ENCODE results near the gene BUD31.
A peak's percentile ranks its signal among the peaks of the same experiment; 100 is the strongest.
"Not testable (repeated sequence)": the region's sequence is repeated elsewhere in the genome, so short reads cannot be mapped to it uniquely, and the experiment has no call there.

BUD31 gene

DNA sequence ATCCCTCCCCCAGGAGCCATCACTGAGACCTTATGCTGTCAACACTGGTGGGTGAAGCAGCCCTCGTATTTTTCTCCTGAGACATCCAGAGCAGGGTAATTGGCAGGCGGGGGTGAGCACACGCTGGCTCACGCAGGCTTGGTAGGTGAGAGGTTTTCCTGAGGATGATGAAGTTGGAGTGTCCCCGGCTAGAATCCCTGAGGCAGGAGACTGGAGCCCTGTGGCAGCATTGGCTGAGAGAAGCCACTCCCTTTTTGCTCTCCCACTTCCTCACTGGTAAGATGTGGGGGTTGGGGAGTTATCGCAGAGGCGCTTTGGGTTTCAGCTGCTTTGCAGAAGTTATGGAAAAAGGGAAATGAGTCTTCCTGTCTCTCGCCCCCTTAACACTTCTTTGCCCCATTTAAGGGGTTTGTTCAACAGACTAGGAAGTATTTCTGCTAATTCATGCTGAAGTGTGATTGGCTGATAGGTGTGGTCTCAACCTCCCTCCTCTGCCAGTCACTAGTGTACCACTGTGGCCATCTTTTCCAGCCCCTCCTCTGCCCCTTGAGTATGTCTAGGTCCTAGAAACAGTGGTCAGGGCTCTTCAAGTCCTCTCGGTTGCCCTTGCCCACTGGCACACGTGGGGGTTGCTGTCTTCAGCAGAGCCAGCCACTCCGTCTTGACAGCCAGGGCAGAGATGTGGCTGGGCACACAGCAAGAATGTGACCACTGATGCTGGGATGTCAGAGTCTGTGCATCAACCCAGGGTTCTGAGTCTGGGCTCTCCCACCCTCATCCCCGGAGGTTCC is 28.5 kb upstream of the BUD31 start:
- peak; percentile 61 for FAIRE-seq
- peak; percentile 89 for DNase-seq (ENCODE audit: low spot score)

DNA sequence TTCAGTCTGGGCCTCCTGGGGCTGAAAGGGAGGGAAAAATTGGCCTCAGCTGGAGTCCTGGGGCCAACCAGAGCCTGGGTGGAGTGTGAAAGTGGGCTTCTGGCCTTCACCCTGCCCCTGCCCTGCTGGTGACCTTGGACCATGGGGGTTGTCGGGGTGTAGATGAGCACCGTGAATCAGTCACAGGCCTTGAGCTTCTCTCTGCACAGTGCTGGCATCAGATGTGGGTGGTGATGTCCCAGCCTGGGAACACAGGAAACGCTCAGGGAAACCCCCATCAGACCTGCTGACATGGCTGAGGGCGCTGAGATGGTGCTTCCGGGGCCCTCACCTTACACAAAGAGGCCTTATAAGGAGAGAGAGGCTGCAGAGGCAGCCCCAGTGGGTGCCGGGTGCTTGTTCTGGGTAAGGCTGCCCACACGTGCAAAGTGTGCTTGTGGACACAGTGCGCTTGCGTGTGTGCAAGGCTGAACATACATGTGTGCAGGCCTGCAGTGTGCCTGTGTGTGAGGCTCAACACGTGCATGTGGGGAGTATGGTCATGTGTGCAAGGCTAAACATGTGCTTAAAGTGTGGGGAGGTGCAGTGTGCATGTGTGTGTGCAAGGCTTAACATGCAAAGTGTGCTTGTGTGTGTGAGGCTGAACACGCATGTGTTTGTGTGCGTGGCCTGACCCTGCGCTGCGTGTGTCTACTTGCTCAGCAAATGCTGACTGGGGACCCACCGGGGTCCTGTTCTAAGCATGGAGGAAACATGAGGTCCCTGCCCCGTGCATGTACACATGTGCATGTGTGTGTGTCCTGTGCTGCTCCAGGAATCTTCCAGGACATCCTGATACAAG is 27.7 kb upstream of the BUD31 start:
- DNase-seq (ENCODE audit: low spot score) (peak; percentile 85), FAIRE-seq (no peak)

DNA sequence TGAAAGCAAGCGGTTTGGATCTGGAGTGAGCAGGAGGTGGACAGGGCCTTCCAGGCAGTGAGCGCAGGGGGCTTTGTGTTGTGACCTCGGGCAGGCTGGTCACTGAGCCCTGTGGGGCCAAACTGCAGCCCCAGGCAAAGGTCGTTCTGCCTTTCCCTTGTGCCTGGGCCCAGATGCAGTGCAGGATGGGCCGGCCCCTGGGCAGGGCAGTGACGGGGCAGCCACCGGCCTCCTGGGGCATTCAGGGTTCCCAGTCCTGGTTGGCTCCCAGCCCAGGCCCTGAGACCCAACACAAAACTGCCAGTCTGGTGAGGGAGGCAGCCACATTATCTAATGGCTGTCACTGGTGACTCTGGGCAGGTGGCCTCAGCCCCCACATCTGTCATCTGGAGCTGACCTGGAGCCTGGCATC is 27.1 kb upstream of the BUD31 start:
- DNase-seq (ENCODE audit: low spot score): no peak
- FAIRE-seq: no peak

DNA sequence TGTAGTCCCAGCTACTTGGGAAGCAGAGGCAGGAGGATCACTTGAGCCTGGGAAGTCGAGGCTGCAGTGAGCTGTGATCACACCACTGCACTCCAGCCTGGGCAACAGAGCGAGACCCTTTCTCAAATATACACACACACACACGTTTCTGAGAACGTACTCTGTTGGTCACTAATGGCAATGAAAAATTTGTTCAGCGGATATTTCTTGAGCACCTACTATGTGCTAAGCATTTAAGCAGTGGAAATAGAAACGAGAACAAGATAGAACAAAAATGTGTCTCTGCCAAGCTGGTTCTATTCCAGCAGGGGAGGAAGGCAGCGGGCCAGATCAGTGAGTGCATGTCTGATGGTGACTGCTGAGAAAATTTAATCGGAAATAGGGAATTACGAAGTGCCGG is 25.6 kb upstream of the BUD31 start:
- FAIRE-seq: no peak
- no peak for DNase-seq (ENCODE audit: low spot score)

DNA sequence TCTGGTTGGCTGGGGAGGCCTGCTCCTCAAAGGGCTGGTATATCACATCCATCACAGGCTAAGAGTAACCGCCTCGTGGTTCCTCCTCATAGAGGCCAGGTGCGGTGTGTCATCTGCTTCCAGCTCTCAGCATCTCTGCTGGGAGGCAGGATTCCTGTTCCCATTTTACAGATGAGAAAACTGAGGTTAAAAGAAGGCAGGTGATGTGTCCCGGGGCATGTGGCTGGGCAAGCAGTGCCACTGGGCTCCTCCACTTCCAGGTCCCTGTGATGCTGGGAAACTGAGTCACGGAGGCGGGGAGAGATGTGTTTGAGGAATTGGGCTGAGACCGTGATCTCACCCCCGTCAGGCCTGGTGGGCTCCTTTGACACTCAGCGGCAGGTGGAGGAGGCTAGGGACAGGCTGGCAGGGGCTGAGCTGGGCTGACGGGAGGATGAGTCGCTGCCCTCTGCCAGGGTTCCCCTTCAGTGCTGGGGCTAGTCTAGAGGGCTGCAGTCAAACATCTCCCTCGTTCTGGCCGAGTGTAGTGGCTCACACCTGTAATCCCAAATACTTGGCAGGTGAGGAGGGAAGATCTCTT is 24.9 kb upstream of the BUD31 start:
- no peak for DNase-seq (ENCODE audit: low spot score)
- FAIRE-seq: no peak

DNA sequence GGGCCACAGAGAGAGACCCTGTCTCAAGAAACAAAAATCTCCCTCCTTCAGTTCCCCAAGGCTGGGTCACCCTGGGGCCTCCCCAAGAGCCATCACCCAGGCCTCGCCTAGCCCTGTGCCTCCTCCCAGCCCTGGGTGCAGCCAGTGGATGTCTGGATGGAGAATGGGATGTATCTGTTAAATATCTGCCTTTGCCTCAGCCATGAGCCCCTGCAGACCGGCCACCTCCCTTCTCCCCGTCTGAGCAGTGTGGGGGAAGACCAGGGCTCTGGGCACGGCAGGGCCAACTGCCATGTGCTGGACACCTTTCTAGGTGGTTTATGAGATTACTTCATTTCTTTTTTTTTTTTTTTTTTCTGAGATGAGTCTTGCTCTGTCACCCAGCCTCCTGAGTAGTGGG is 24.2 kb upstream of the BUD31 start:
- FAIRE-seq (no peak), DNase-seq (ENCODE audit: low spot score) (no peak)

DNA sequence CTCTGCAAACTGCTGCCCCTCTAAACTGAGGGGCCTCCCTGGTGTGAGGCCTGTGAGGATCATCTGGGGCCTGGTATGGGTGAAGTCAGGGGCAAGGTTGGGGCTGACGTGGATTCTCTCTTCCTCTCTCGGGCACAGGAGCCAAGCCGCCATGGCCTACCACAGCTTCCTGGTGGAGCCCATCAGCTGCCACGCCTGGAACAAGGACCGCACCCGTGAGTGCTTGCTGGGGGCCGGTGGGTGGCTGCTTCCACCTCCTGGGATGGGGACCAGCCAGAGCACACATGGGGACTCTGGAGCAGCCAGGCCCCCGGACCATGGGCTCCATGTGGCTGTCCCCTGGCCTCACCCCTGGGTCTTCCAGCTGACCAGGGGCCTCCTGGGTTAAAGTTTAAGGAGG is 23.2 kb upstream of the BUD31 start:
- DNase-seq (ENCODE audit: low spot score) (no peak), FAIRE-seq (no peak)

DNA sequence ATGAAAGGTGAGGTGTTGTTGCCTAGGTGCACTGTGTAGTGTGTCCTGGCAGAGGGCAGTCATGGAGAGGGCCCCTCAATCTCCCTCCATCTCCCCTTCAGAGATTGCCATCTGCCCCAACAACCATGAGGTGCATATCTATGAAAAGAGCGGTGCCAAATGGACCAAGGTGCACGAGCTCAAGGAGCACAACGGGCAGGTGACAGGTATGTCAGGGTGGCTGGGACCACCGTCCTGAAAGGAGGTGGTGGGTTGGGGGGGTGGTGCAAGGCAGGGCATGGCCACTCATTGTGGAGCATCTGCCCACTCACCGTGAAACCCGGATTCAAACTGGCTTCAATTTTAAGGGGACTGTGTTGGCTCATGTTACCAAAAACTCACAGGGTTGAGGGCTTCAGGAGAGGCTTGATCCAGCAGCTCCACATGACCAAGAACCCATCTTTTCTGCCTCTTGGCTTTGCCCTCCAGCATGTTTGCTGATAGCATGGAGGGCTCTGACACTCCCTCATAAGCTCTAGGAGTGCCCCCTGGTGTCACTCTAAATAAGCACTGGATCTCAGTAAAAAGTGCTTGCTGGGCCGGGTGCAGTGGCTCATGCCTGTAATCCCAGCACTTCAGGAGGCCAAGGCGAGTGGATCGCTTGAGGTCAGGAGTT is 22.1 kb upstream of the BUD31 start:
- no peak for FAIRE-seq

DNA sequence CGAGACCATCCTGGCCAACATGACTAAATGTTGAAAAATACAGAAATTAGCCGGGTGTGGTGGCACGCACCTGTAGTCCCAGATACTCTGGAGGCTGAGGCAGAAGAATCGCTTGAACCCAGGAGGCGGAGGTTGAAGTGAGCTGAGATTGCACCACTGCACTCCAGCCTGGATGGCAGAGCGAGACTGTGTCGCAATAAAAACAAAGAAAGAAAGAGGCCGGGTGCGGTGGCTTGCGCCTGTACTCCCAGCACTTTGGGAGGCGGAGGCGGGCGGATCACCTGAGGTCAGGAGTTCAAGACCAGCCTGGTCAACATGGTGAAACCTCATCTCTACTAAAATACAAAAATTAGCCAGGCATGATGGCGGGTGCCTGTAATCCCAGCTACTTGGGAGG is 21.5 kb upstream of the BUD31 start:
- not testable (repeated sequence) for FAIRE-seq; DNase-seq (ENCODE audit: low spot score)

More for the DNA sequence above, 22.1 kb upstream of the BUD31 start:
- DNase-seq (ENCODE audit: low spot score): peak; percentile 57

DNA sequence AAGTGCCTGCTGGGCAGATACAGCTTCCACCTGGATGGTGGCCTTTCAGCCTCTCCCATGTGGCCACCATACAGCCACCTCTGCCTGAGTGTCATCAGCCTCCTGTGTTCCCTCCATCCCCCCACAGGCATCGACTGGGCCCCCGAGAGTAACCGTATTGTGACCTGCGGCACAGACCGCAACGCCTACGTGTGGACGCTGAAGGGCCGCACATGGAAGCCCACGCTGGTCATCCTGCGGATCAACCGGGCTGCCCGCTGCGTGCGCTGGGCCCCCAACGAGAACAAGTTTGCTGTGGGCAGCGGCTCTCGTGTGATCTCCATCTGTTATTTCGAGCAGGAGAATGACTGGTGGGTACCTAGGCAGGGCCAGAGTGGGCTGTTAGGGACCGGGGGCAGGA is 20.9 kb upstream of the BUD31 start:
- no peak for DNase-seq (ENCODE audit: low spot score)
- FAIRE-seq: no peak

DNA sequence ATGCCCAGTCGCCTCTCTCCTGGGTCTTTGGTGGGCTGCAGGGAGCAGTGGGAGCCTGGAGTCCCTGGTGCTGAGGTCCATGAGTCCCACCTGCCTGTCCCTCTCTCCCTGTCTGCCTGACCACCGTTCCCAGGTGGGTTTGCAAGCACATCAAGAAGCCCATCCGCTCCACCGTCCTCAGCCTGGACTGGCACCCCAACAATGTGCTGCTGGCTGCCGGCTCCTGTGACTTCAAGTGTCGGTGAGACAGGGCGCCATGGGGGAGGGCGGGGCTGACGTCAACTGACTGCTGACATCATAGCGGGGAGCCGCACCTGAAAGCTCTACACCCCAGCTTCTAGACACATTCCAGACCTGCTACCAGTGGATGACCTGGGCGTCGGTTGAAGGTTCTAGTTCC is 19.0 kb upstream of the BUD31 start:
- FAIRE-seq: no peak
- DNase-seq (ENCODE audit: low spot score): no peak

DNA sequence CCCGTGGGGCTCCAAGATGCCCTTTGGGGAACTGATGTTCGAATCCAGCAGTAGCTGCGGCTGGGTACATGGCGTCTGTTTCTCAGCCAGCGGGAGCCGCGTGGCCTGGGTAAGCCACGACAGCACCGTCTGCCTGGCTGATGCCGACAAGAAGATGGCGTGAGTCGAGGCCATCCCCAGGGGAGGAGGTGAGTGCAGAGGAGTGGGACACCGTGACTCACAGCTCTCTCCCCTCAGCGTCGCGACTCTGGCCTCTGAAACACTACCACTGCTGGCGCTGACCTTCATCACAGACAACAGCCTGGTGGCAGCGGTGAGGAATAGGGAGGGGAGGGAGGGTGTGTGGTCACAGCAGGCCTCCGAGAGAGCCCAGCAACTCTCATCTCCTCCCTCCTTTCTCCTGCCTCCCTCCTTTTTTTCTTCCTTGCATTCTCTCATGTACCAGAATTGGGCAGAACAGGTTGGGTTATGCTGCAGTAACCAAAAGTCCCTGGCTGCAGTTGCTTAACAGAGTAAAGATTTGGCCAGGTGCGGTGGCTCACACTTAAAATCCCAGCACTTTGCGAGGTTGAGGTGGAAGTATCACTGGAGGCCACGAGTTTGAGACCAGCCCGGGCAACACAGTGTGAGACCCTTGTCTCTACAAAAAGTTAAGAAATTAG is 17.7 kb upstream of the BUD31 start:
- no peak for DNase-seq (ENCODE audit: low spot score)
- FAIRE-seq: no peak

DNA sequence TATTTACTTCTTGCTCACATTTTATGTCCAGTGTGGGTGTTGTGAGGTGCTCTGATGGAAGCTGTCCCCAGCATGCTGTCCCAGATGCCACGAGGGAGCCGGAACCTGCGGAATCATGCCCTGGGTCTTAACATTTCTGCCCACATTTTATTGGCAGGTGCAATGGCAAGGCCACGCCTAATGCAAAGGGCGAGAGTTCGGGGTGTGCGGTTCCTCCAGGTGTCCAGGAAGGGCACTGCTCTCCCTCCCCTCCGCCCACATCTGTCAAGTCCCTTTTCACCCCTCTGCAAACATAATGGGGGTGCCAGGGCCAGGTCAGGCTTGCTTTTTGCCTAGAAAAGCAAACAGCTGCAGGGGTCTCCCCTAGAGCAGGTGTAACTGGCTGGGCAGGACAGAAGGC is 16.7 kb upstream of the BUD31 start:
- FAIRE-seq (no peak), DNase-seq (ENCODE audit: low spot score) (no peak)

DNA sequence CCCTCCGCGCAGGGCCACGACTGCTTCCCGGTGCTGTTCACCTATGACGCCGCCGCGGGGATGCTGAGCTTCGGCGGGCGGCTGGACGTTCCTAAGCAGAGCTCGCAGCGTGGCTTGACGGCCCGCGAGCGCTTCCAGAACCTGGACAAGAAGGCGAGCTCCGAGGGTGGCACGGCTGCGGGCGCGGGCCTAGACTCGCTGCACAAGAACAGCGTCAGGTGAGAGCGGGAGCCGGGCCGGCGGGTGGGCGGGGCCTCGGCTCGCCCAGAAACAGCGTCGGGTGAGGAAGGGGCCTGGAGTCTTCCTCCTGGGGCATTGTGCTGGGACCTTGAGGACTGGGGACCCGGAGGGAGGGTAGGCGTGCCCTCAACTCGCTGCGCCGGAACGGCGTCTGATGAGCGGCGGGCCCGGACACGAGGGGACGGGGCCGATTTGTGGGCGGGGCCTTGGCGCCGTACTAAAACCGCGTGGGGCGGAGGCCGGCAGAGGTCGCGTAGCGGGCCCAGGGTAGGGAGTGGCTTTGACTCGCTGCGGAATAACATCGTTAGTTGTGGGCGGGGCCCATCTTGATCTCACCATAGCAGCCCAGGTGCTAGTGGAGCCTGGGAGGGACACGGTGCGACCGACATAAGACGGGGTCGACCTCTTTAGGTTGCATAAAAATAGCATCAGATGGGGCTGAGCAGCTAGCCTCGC is 16.0 kb upstream of the BUD31 start:
- DNase-seq (ENCODE audit: low spot score) (no peak), FAIRE-seq (no peak)

DNA sequence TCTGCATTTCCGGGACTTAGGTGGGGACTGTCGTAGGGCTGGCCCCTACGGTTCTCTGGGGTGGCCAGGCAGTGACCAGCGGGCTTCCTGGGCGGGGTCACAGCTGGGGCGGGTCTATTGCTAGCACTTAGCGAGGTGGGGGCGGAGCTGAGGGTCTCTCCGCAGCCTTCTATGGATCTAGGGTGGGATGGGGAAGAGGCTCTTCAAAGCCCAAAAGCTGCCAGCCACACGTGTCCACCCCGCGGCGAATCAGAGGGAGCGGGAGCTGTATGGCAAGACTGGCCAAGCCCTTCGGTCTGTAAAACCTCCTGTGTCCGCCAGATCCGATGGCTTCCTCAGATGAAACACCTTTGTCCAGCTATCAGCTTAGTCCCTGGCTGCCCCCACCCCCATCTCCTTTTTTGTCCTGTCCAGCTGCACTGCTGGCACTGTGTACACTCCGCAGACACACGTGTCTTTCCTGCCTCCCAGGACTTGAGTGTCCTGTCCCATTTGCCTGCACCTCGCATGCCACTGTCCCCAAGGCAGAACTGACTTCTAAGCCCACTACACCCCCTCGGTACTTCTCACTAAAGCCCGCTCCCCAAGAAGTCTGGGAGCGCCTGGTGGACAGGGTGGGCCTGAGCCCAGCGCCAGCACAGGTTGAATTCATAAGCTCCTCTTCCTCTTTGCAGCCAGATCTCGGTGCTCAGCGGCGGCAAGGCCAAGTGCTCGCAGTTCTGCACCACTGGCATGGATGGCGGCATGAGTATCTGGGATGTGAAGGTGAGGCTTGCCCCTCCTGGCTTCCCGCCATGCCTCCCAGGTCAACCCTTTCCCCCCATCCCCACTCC is 15.2 kb upstream of the BUD31 start:
- FAIRE-seq (no peak), DNase-seq (ENCODE audit: low spot score) (no peak)

DNA sequence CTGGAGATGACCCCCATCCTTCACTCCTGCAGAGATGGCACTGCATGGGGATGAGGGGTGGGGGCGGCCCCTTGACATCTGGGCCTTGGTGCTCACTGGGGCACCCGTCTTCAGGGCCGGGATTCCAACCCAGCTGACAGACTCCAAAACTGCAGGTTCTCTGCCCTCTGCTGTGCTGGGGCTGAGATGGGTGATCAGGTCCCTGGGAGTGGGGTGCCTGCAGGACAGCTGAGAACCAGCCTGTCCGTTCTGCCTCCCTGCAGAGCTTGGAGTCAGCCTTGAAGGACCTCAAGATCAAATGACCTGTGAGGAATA is 14.6 kb upstream of the BUD31 start:
- FAIRE-seq (no peak), DNase-seq (ENCODE audit: low spot score) (no peak)

DNA sequence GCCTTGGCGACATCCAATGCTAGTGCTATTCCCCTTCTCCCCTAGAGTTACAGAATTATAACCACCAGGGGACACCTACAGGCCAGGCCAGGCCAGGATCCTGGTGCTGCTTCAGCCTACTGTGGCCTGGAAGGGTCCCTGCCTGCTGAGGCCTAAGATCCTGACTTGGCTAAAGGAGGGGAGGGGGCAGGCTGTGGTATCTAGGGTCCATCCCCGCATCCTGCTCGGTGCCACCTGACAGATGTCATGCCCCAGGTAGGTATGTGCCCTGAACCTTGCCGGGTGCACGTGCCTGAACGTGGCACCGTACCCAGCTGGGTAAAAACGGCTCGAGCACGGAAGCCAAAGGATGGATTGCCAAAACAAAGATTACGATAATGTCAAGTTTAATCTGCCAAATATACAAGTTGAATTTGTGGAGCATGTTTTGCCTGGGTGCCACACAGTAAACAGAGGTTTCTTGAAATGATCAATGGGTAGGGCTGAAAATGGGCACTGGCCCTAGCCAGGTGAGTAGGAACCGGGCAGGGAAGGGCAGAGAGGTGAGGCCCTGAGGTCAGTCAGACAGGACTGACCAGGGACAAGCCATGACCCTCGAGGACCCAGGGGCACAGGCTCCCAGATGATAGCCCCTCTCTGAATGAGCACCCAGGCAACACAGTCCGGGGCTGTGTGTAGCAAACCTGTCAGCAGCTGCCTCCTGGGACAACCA is 13.0 kb upstream of the BUD31 start:
- FAIRE-seq (no peak), DNase-seq (ENCODE audit: low spot score) (no peak)

DNA sequence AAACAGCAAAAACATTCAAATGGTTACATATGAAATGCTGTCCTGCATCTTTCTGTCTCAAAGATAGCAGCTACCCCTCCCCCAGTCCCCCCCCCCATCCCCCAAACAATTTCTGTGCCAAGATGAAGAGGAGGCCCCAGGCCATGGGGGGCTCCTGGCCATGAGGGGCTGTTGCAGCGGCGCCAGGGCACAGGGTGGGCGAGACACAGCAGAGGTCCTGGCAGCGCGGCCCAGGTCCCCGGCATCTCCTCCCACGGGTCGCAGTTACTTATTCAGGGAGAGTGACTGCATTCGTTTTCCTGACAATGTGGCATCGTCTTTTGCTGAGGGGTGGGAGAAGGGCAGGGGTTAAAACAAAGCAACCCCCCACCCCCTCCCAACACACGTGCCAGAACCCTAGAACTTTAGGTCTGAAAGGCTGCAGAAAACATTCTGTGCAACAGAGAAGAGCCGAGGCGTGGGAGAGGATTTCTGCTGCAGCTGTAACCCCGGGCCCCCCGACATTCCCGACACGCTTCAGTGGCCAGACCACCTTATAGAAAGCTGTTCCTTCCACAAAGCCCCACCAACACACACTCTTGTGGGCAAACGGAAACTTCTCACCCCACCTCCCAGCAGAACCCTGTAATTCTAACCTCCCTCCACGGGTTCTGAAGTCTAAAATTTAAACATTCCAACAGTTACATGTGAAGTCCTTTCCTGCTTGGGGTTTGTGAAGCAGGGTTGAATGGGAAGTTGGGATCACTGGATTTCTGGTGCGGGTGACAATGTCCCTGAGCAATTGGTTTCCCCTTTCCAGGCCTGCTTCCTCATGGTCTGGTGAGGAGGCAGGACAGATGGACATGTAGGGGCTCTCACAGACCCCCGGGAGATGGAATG is 12.1 kb upstream of the BUD31 start:
- DNase-seq (ENCODE audit: low spot score) (no peak), FAIRE-seq (no peak)
